Fibroblast of skin of left quadriceps (primary cell): ENCODE data around the gene ZNF385B.
A peak's percentile ranks its signal among the peaks of the same experiment; 100 is the strongest.

ENCODE experiments used
- DNase-seq, 2 experiments: peaks; one replicate each; pipeline ENCODE4 v3.0.0-alpha.2; 2013; ENCODE audit warnings: low read depth in 2 of 2

Gene ZNF385B

DNA sequence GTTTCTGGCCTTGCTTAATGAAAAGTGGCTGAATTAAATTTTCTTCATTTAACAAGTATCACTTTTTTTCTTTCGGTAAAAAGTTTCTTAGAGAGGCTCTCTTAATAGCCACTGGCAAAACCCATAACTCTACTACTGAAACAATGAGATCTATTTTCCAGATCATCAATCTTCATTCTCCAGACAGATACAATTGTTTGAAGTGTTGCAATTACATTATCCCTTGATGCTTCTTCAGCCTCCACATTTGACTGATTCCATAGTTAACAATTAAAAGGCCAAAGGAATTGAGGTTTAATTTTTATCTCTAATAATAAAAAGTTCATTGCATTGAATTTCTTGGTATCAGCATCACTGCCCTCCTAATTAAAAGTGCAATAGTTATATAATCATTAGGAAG, 176.3 kb downstream of the ZNF385B start:
- no peak for DNase-seq

DNA sequence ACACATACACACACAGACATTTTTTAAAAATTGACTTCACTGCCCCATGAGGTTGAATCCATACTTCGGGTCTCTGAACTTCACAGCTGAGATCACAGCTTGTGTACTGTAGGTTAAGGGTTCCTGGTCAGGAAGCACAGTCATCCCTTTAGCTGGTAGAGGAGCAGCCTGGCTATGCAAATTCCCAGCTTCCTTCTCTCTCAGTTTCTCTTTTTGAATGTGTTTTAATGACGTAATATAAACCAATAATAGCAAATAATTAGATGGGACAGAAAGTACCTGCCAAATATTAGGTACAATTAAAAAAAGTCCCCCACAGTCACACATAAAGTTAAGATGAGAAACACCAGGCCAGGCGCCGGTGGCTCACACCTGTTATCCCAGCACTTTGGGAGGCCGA, 178.7 kb downstream of the ZNF385B start:
- no peak for DNase-seq

DNA sequence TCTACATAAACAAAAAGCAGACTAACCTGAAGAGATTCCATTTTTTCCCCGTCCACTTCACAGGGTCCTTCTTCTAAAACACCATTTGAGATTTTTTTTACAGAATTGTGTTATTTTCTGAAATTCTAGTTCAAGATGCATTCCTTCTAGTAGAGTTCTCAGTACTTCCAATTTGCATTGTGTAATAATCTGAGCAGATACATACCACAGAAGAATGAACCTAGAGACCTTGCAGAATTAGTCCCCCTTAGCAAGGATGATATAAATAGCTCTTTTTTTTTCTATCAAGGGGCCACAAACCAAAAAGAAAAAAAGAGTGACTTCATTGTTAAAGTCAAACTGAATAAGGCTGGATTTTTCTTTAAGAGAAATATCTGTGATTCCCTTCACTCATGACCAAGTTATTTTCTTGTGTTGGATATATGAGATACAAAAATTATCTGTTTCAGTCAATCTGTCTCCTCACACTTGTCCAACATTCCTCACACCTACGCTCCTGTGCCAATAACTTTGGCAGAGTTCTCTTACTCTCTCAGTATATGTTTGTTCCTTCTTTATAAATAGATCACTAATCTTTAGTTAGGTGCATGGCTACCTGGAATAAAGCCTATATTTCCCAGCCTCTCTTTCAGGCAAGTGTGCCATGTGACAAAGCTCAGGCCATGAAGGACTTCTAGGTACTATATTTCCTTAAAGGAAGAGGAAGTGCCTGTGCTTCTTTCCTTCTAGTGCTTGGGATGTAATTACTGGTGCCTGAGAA, 183.5 kb downstream of the ZNF385B start:
- no peak for DNase-seq

- no peak for DNase-seq
Observed at GRCh38 chr2:179677077-179677688, 184.2 kb downstream of the ZNF385B start.

GRCh38 chr2:179675435-179675834, 186.0 kb downstream of the ZNF385B start:
- no peak for DNase-seq

DNA sequence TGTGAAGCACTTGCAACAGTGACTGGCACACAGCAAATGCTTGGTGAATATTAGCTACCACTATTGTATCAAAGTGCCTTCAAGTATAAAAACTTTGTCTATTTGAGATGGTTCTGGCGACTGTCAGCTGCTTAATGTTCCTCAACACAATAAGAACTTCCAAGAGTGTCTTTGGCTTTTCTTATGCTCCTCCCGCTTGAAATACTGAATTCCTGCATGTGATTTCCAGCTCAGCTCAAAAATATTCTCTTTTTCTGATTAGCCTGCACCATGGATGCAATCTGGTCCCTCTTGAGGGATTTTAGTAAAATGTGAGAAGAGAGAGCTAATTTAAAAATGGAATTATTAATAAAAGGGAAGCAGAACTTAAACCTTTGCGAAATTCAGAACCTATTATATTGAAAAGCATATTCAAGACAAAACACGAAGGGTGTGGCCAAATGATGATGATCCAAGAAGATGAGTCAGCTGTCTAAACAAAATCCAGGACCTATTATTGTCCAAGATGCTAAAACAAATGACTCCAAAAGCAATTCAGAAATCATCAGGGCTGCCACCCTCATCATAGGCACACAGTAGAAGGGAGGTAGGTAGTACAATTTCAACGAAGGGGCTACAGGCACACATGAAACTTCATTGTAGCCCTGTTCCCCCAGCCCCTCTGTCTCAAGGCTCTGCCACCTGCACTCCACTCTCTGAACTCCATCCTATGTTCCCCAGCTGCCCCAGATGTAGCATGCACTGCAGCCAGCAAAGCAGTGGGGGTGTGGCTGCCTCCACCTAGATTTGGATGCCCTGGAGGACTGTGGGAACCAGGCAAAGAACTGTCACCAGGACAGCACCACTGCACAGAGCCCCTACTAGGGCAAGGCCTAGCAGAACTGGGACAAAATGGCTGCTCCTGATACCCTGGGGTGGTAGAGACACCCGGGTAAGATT, 190.1 kb downstream of the ZNF385B start:
- DNase-seq, result no peak

GRCh38 chr2:179669196-179669595, 192.2 kb downstream of the ZNF385B start:
- no peak for DNase-seq

DNA sequence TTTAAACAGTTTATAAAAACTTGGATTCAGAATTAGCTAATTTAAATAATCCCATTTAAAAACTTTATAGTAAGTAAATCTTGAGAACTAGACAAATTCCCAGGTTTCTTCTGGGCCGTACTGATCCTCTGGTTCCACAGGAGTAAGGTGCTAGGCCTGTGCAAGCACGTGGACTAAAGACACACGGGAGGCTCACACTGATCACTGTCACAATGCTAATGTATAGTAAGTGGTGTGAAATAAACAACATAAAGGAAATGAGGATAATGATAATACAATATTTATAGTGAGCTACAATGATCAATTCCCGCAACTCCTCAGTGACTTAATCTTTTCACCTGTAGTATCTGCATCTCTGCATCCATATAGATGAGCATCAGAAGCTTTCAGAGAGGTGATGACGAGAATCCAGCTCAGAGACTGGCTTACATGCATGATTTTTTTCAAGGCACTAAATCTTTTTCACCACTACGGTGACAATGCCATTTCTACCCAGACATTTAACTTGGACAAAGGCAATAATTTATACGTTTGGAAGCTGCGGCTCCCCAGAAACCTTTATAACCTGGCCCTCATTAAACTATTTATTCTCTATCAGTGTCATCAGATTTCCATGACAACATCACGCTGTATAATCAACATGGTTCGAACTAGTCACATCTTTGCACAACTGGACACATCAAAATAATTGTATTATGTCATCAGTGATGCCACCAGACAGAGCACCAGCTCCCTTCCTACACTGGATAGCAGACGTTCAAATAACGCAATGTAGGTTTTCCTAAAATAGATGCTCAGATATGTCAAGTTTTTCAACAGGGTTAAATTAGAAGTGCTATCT, 196.2 kb downstream of the ZNF385B start:
- DNase-seq, result no peak

GRCh38 chr2:179661986-179662385, 199.4 kb downstream of the ZNF385B start:
- no peak for DNase-seq

- no peak for DNase-seq
Observed at GRCh38 chr2:179657068-179657595, 204.3 kb downstream of the ZNF385B start.

GRCh38 chr2:179655627-179656026, 205.8 kb downstream of the ZNF385B start:
- peak; percentile 27 to 34 for DNase-seq

DNA sequence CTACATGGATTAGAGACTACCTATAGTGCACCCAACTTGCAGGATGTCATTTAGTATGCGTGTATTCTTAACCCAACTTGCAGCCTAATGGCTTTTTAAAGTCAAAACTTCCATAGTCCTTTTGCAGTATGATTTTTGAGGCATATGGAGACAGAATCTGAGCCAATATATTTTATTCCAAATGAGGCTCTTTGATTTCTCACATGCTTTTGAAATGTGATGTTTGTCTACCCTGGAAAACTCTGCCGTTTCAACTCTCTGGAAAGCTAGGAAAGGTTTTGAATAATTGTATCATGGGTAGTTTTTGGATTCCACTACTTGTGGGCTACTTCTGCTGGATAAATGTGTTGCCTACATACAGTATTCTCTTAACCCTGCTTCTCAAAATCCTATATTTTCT, 206.6 kb downstream of the ZNF385B start:
- DNase-seq, result no peak

DNA sequence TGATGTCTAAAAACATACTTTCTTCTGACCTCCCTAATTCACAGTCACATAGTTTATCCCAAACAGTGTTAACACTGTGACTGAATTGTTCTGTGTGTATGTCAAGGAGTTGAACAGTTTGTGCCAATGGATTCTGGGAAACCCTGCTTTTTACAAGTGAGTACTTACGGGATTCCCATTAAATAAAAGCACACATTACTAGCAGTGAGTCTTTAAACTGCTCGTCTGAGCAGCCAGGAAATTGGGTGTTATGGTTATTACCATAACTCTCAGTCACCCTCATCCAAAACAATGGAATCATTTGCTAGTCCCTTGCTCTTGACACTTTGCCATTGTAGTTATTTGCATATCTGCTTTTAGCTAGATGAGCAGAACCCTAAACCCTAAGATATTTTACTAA, 209.1 kb downstream of the ZNF385B start:
- DNase-seq, result no peak

- DNase-seq, result no peak
Observed at GRCh38 chr2:179650420-179650819, 211.0 kb downstream of the ZNF385B start.

DNA sequence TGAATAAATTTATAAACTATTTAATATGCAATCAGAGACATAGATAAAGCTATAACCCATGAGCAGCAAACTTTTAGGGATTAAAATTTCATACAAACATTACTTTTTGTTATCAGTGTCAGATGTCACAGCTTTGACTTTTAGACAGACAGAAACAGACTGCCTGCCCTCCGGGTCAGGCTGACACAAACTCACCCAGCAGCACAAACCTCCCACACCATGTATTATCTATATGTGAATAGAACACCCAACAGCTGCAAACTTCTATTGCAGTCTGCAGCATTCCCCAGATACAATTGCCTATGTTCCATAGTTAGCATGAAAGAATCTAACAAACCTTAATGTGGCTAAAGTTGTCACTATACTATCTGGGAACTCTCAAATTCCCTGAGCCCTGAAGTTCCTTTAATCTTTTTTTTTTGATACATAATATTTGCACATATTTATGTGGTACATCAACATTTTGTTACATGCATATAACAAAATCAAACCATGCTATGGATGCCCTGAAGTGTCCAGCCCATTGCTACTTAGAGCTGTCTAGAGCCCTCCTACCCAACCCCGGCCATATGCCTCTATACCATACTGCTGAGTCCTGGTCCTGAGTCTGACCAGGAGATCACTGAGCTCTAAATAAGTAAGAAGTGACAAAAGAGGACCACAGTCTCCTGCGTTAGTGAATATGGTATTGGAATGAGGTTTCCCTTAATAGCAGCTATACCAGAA, 214.4 kb downstream of the ZNF385B start:
- no peak for DNase-seq

- DNase-seq, result no peak
Observed at GRCh38 chr2:179646173-179646769, 215.1 kb downstream of the ZNF385B start.

DNA sequence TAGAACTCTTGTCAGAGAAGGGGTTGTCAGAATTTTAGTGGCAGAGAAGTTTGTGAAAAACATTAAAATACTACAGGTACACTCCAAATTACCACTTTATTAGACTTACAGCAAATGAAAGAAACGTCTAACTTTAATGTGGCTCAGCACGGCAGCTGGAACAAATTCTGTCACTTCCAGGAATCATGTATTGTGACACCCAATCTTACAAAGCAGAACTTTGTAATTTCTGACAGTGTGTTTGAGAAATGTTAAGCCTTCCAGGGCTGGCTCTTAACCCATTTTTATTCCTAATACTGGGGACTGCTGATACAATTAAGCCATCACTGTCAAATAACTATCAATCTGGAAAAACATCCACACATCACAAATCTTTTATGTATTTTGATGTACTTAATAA, 216.4 kb downstream of the ZNF385B start:
- no peak for DNase-seq

DNA sequence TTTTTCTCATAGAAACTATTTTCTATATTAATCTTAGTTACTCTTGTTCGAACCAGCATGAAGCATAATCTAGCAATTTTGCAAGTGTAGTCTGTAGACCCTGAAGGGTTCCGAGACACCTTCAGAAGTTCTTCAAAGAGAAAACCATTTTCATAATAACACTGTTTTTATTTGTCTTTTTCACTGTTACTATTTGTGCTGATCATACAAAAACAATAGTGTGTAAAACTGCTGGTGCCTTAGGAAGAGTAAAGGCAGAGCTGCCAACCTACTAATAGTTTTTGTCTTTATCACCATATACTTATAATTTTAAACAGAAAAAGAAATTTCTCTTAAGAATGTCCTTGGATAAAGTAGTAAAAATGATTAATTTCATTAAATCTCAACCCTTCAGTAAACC, 218.9 kb downstream of the ZNF385B start:
- DNase-seq, result no peak

- DNase-seq, result no peak
Observed at GRCh38 chr2:179636995-179637394, 224.4 kb downstream of the ZNF385B start.
